GM18499 (cell line): ENCODE results near the gene PMPCA.

Source experiments
- ATAC-seq: cut with Tn5 transposase; IDR thresholded peaks from one replicate; pipeline ENCODE4 v1.9.1; 2021; ENCODE audit warnings: moderate number of reproducible peaks; ENCODE audit not compliant: insufficient read depth, unreplicated experiment

The PMPCA gene

GRCh38 chr9:136451221-136451877 lies 40.9 kb downstream of the PMPCA start:
- no peak for ATAC-seq

GRCh38 chr9:136453326-136453725 lies 42.9 kb downstream of the PMPCA start:
- ATAC-seq, result no peak

GRCh38 chr9:136454026-136454796 lies 43.8 kb downstream of the PMPCA start:
- no peak for ATAC-seq

- no peak for ATAC-seq
These were observed 44.9 kb downstream of the PMPCA start for GRCh38 chr9:136455043-136456002.

GRCh38 chr9:136456258-136456657 lies 45.8 kb downstream of the PMPCA start:
- ATAC-seq, result no peak

- ATAC-seq, result no peak
These were observed 46.9 kb downstream of the PMPCA start for GRCh38 chr9:136457326-136457725.

- ATAC-seq, result no peak
These were observed 49.0 kb downstream of the PMPCA start for GRCh38 chr9:136459425-136459824.

- ATAC-seq, result no peak
These were observed 50.4 kb downstream of the PMPCA start for GRCh38 chr9:136460772-136461325.

GRCh38 chr9:136462664-136463063 lies 52.2 kb downstream of the PMPCA start:
- no peak for ATAC-seq

- ATAC-seq, result no peak
These were observed 53.1 kb downstream of the PMPCA start for GRCh38 chr9:136463578-136463977.

- ATAC-seq, result no peak
These were observed 53.8 kb downstream of the PMPCA start for GRCh38 chr9:136464241-136464640.

- no peak for ATAC-seq
These were observed 55.2 kb downstream of the PMPCA start for GRCh38 chr9:136465500-136466154.

GRCh38 chr9:136466155-136466541 lies 55.7 kb downstream of the PMPCA start:
- ATAC-seq, result no peak

GRCh38 chr9:136467766-136468165 lies 57.3 kb downstream of the PMPCA start:
- ATAC-seq, result no peak

- ATAC-seq, result no peak
These were observed 59.9 kb downstream of the PMPCA start for GRCh38 chr9:136470356-136470755.

GRCh38 chr9:136470792-136471469 lies 60.5 kb downstream of the PMPCA start:
- no peak for ATAC-seq

GRCh38 chr9:136471802-136472487 lies 61.5 kb downstream of the PMPCA start:
- ATAC-seq, result no peak

GRCh38 chr9:136472640-136473353 lies 62.3 kb downstream of the PMPCA start:
- no peak for ATAC-seq
